IMR-90 (cell line): Measurements from ENCODE around the gene CLIC1. TPM values are rescaled to one million over a fixed set of nuclear protein-coding genes. Genes with fewer than 3 reads are reported as not detected.
A peak's percentile ranks its signal among the peaks of the same experiment; 100 is the strongest.

Experiments
- ATAC-seq: fragments of 200-7000 bp; cut with Tn5 transposase; 2 replicates; pipeline ENCODE4 v1.9.1; 2020; ENCODE audit warnings: low read depth, mild to moderate bottlenecking, moderate library complexity
- BruUV-seq: library from RNA; stranded (reverse); fragments of 400-500 nt; replicated peaks from 2 replicates; lab custom pipeline; 2021; lab: Mats Ljungman, UMichigan
- CTCF ChIA-PET: fragments of 300-600 bp; formaldehyde crosslinking; extraction: SDS; loops from one replicate; lab custom pipeline; 2021; ENCODE audit warnings: antibody characterized with exemption; lab: Yijun Ruan, JAX
- POLR2A ChIA-PET: fragments of 300-600 bp; sonication (Branson Sonifier 250); formaldehyde crosslinking; loops from one replicate; lab custom pipeline; 2022; ENCODE audit warnings: antibody characterized with exemption; ENCODE audit not compliant: unreplicated experiment; lab: Charles Lee
- DNase-seq: peaks from one replicate; pipeline ENCODE4 v3.0.0; 2013
- H2AFZ ChIP-seq: replicated peaks from 2 replicates; pipeline ENCODE3; 2013; ENCODE audit warnings: low read length, mild to moderate bottlenecking; ENCODE audit not compliant: poor library complexity
- H2AK5ac ChIP-seq: 2 replicates; pipeline ENCODE4 v1.6.1; 2013; ENCODE audit warnings: low read depth, low read length, inconsistent platforms
- H2AK9ac ChIP-seq: replicated peaks from 2 replicates; pipeline ENCODE3; 2013; ENCODE audit warnings: mild to moderate bottlenecking, low read depth, low read length, moderate library complexity; ENCODE audit not compliant: poor library complexity
- H2BK120ac ChIP-seq: 2 replicates; pipeline ENCODE4 v1.6.1; 2013; ENCODE audit warnings: low read depth, low read length, inconsistent platforms
- H2BK15ac ChIP-seq: 3 replicates; pipeline ENCODE4 v1.6.1; 2013; ENCODE audit warnings: low read depth, low read length, inconsistent platforms
- H2BK20ac ChIP-seq: 2 replicates; pipeline ENCODE4 v1.6.1; 2013; ENCODE audit warnings: low read depth, mild to moderate bottlenecking, inconsistent platforms, low read length, moderate library complexity
- H2BK5ac ChIP-seq: 2 replicates; pipeline ENCODE4 v1.6.1; 2013; ENCODE audit warnings: mild to moderate bottlenecking, low read depth, low read length, inconsistent platforms; ENCODE audit not compliant: poor library complexity, severe bottlenecking
- H3K14ac ChIP-seq: replicated peaks from 2 replicates; pipeline ENCODE4 v1.6.1; 2013; ENCODE audit warnings: low read depth, low read length, inconsistent platforms
- H3K18ac ChIP-seq: 2 replicates; pipeline ENCODE4 v1.6.1; 2013; ENCODE audit warnings: low read depth, low read length, control low read depth
- H3K23ac ChIP-seq: 2 replicates; pipeline ENCODE4 v1.6.1; 2013; ENCODE audit warnings: low read depth, low read length, inconsistent platforms
- H3K27ac ChIP-seq: 2 replicates; pipeline ENCODE4 v1.5.1; 2013; ENCODE audit warnings: mild to moderate bottlenecking, control low read depth, low read length; ENCODE audit not compliant: insufficient read depth
- H3K27me3 ChIP-seq: 2 replicates; pipeline ENCODE4 v1.6.1; 2013; ENCODE audit warnings: low read length; ENCODE audit not compliant: control insufficient read depth, insufficient read depth
- H3K36me3 ChIP-seq: 2 replicates; pipeline ENCODE4 v1.6.1; 2013; ENCODE audit warnings: low read length, mixed read lengths; ENCODE audit not compliant: control insufficient read depth, insufficient read depth
- H3K4ac ChIP-seq: 2 replicates; pipeline ENCODE4 v1.6.1; 2013; ENCODE audit warnings: low read depth, low read length, inconsistent platforms
- H3K4me1 ChIP-seq: 2 replicates; pipeline ENCODE4 v1.6.1; 2013; ENCODE audit warnings: low read length, mixed read lengths; ENCODE audit not compliant: control insufficient read depth, insufficient read depth
- H3K4me2 ChIP-seq: 2 replicates; pipeline ENCODE4 v1.6.1; 2013; ENCODE audit warnings: low read depth, mild to moderate bottlenecking, control low read depth, low read length, moderate library complexity
- H3K4me3 ChIP-seq: 2 replicates; pipeline ENCODE4 v1.5.1; 2013; ENCODE audit warnings: low read depth, mild to moderate bottlenecking, control low read depth, low read length, moderate library complexity; ENCODE audit not compliant: insufficient read depth
- H3K56ac ChIP-seq: 2 replicates; pipeline ENCODE4 v1.6.1; 2013; ENCODE audit warnings: low read length, inconsistent platforms; ENCODE audit not compliant: insufficient read depth; ENCODE audit errors: extremely low read depth
- H3K79me1 ChIP-seq, 2 experiments: 2 replicates each; pipeline ENCODE4 v1.6.1; 2013; ENCODE audit warnings: low read length in 2 of 2, inconsistent platforms in 1 of 2, low read depth in 1 of 2
- H3K9ac ChIP-seq: 2 replicates; pipeline ENCODE4 v1.6.1; 2013; ENCODE audit warnings: low read depth, low read length, control low read depth
- H3K9me1 ChIP-seq: 2 replicates; pipeline ENCODE4 v1.6.1; 2013; ENCODE audit warnings: low read length, inconsistent platforms; ENCODE audit not compliant: insufficient read depth
- H3K9me3 ChIP-seq: 2 replicates; pipeline ENCODE4 v1.6.1; 2013; ENCODE audit warnings: low read length; ENCODE audit not compliant: control insufficient read depth, insufficient read depth
- H4K20me1 ChIP-seq: 2 replicates; pipeline ENCODE4 v1.6.1; 2013; ENCODE audit warnings: low read length, inconsistent platforms; ENCODE audit not compliant: insufficient read depth
- H4K5ac ChIP-seq: 2 replicates; pipeline ENCODE4 v1.6.1; 2013; ENCODE audit warnings: mild to moderate bottlenecking, low read depth, low read length, control low read depth
- H4K8ac ChIP-seq, 2 experiments: 2 replicates each; pipeline ENCODE4 v1.6.1; 2013; ENCODE audit warnings: low read depth in 2 of 2, low read length in 2 of 2, control low read depth in 1 of 2, inconsistent platforms in 1 of 2
- H4K91ac ChIP-seq: 2 replicates; pipeline ENCODE4 v1.6.1; 2013; ENCODE audit warnings: low read depth, low read length, inconsistent platforms; ENCODE audit not compliant: insufficient read depth
- MAFK ChIP-seq: IDR thresholded peaks from 2 replicates; pipeline ENCODE4 v1.6.1; 2012; ENCODE audit warnings: low read depth, low read length, improper control_type of control experiment
- MAZ ChIP-seq: IDR thresholded peaks from 2 replicates; pipeline ENCODE4 v1.6.1; 2012; ENCODE audit warnings: low read depth, mild to moderate bottlenecking, low read length, improper control_type of control experiment, moderate library complexity, borderline replicate concordance
- NFE2L2 ChIP-seq: fragments of 150-350 bp; IDR thresholded peaks from 2 replicates; pipeline ENCODE4 v1.6.1; 2016; ENCODE audit warnings: low read depth, mild to moderate bottlenecking, low read length
- RAD21 ChIP-seq: IDR thresholded peaks from 2 replicates; pipeline ENCODE4 v1.6.1; 2012; ENCODE audit warnings: low read length, improper control_type of control experiment
- WGBS, 2 experiments: methylation state at CpG; one replicate each; pipeline versions ENCODE4 v1.1.5 to v1.1.7; 2013; ENCODE audit warnings: missing lambda C conversion rate in 2 of 2; ENCODE audit not compliant: insufficient read length in 1 of 2; ENCODE audit errors: extremely low coverage in 2 of 2; 5-methylcytosine and 5-hydroxymethylcytosine counted together
- dilution Hi-C: fragments of 300-500 bp; cut with HindIII; formaldehyde crosslinking; loops from one replicate; pipeline ENCODE4 v1.14.3; 2018; ENCODE audit warnings: low sequenced_read_pairs; ENCODE audit not compliant: unreplicated experiment
- in situ Hi-C: fragments of 300-500 bp; cut with MboI; formaldehyde crosslinking; loops from 3 replicates; pipeline ENCODE4 v1.14.3; 2019; ENCODE audit warnings: low sequenced_read_pairs, inconsistent platforms, mixed read lengths
- intact Hi-C: fragments of 100-400 bp; cut with micrococcal nuclease; formaldehyde crosslinking; loops from 2 replicates; pipeline ENCODE4 v1.10.0; 2022
- polyA plus RNA-seq, 3 experiments: library from polyadenylated mRNA; depleted of rRNA; stranded (reverse); fragments of >200 nt; gene quantifications; 2 replicates each; pipeline ENCODE4 v1.2.3, GENCODE V29; 2012; ENCODE audit warnings: low replicate concordance in 1 of 3
- total RNA-seq: library from RNA; depleted of rRNA; stranded (reverse); fragments of >200 nt; gene quantifications from 2 replicates; pipeline ENCODE4 v1.2.3, GENCODE V29; 2012

CLIC1 gene
- total and polyA plus RNA-seq, 2 of the 4 experiments (the other 2 are of a cell fraction) = 706 to 1,185 TPM

GRCh38 chr6:31697555-31697954 lies 38.8 kb downstream of the CLIC1 start:
- POLR2A ChIA-PET = no interaction called here
- Histone ChIP-seq H2AK9ac (peak overlapping the region; percentile 68), H2BK5ac (no peak overlapping the region), H2BK120ac (no peak overlapping the region), H3K4ac (no peak overlapping the region), H3K9me1 (peaks cover 10% of the 10 kb centered on the region), H3K23ac (peak overlapping the region; percentile 3; the same call in 1 of the 2 replicates), H2AK5ac (no peak overlapping the region), H4K5ac (no peak overlapping the region), H3K14ac (0 out of 2 replicates have a peak overlapping the region, but pooled peaks have one; percentile 17), H3K36me3 (peaks cover 39% of the 10 kb centered on the region), H3K27ac (no peak overlapping the region), H2BK20ac (no peak overlapping the region), H3K56ac (no peak overlapping the region), H3K4me2 (no peak overlapping the region), H2BK15ac (no peak overlapping the region), H3K18ac (no peak overlapping the region), H3K27me3 (no peaks in the 10 kb centered on the region), H3K79me1 (peaks cover 25 to 50% of the 10 kb centered on the region in 2 experiments), H3K4me3 (no peak overlapping the region), H4K8ac (no peak overlapping the region), H3K9ac (no peak overlapping the region), H4K91ac (no peak overlapping the region), H3K4me1 (peaks cover 6% of the 10 kb centered on the region), H3K9me3 (no peaks in the 10 kb centered on the region), H4K20me1 (0 out of 2 replicates have a peak, but pooled peaks cover 11% of the 10 kb centered on the region), H2AFZ (no peak overlapping the region)
- WGBS, 2 experiments = no CpG with 5 or more reads among the region's 3 CpGs
- DNase-seq (peak; percentile 54), ATAC-seq (no peak)
- CTCF ChIA-PET = interaction anchor here (0.5 kb wide), 1 partner anchor 133 kb away, joined by 3 read pairs; no protein-coding TSS in a partner anchor
- in situ Hi-C loops = no loop called here
- no TSS peak for BruUV-seq
- dilution Hi-C loops = no loop called here
- intact Hi-C loops = no loop called here
- TF ChIP-seq MAZ (no peak), RAD21 (no peak), MAFK (no peak), NFE2L2 (no peak)
